ENCODE data around the gene IFNGR1.
"Not testable (repeated sequence)": the region's sequence is repeated elsewhere in the genome, so short reads cannot be mapped to it uniquely, and the experiment has no call there.

Gene IFNGR1

DNA sequence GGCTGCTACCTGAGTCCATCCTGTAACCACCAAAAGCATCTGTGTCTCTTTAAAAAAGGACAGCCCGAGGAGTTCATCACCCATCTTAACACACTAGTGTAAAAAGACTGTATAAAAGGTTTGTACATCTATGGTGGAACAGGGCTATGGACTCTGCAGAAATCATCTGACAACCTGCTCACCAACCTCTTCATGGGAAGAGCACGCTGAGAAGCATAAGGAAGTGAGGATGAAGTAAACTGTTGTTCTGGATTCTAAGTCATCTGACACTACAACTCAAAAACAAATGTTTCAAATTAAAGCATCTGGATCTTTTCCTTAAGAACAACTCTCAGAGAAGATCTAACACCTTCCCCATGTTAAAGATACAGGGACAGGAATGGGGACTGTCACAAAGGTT, 5.4 kb downstream of the IFNGR1 start:
- DNase-seq (ENCODE audit: low read depth in 2 of 3, low spot score in 1 of 3), result no peak

- DNase-seq (ENCODE audit: low read depth in 2 of 3, low spot score in 1 of 3), result no peak
These were observed 5.8 kb downstream of the IFNGR1 start for GRCh38 chr6:137213331-137213740.

DNA sequence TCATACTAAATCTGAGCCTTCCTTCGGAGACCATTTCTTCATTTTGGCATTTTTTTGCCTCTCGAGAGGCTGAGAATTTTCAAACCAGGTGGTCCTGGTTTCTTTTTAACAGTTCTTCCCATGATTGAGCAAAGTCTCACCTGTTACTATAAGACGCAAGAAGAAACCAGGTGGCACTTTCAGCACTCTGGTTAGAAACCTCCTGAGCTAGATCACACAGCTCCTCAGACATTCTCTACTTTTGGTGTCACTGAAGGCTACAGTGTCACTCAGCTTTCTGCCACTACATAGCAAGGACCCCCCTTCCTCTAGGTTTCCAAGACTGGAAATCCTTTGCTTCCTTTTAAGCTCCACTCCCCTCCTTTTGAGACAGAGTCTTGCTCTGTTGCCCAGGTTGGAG, 7.3 kb downstream of the IFNGR1 start:
- no peak for DNase-seq (ENCODE audit: low read depth in 2 of 3, low spot score in 1 of 3)

DNA sequence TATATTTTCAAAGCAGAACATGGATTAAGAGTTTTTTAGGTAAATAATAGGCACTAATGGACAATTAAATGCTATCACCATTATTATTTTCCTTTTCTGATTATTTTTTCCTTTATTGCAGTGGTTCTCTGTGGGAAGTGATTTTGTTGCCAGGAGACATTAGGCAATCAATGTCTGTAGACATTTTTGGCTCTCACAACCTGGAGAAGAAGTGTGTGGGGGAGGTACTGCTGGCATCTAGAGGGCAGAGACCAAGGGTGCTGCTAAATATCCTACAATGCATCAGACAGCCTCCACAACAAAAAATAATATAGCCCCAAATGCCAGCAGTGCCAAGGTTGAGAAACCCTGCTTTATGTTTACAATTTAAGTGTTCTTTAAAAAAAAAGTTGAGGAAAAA, 8.3 kb downstream of the IFNGR1 start:
- no peak for DNase-seq (ENCODE audit: low read depth in 2 of 3, low spot score in 1 of 3)

GRCh38 chr6:137208279-137208678, 10.9 kb downstream of the IFNGR1 start:
- no peak for DNase-seq (ENCODE audit: low read depth in 2 of 3, low spot score in 1 of 3)

DNA sequence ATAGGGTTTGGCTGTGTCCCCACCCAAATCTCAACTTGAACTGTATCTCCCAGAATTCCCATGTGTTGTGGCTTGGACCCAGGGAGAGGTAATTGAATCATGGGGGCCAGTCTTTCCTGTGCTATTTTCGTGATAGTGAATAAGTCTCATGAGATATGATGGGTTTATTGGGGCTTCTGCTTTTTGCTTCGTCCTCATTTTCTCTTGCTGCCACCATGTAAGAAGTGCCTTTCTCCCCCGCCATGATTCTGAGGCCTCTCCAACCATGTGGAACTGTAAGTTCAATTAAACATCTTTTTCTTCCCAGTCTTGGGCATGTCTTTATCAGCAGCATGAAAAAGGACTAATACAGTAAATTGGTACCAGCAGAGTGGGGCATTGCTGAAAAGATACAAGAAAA, 11.7 kb downstream of the IFNGR1 start:
- DNase-seq (ENCODE audit: low read depth in 2 of 3, low spot score in 1 of 3), result not testable (repeated sequence)

GRCh38 chr6:137206577-137206976, 12.6 kb downstream of the IFNGR1 start:
- no peak for DNase-seq (ENCODE audit: low read depth in 2 of 3, low spot score in 1 of 3)

- DNase-seq (ENCODE audit: low read depth in 2 of 3, low spot score in 1 of 3), result no peak
These were observed 15.9 kb downstream of the IFNGR1 start for GRCh38 chr6:137203256-137203655.

DNA sequence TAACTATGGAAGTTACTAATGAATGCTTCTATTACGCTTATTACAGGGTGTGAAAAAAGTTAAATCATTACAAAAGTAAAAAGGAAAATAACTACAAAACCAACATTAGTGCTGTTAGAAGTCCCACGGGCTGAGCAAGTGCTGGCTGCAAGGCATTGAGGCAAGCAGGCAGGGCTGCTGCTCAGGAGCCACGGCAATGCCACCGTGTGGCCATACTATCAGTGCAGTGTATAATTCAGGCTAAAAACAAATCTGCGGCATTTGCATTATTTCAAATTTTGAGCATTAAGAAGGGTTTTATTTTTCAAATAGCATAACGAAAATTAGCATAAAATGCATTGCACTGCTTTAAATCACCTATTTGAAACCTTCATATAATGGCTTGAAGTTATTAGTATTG, 17.1 kb downstream of the IFNGR1 start:
- no peak for DNase-seq (ENCODE audit: low read depth in 2 of 3, low spot score in 1 of 3)

DNA sequence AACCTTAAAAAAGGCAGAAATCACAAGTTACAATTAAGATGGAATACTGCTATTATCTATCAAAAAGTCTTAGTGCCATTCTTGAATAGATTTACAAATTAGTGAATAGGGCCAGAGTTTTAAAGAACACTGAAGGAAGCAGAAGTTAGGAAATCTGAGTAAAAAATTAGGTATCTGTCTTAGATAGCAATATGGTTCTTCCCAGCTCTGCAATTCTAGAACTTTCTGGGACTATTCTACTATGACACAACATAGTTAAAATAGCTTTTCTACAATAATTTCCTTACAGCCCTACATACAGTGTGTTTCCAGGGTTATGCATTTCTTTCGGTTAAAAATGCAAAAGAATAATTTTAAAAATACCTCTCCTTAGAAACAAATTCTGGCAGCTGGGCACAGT, 18.2 kb downstream of the IFNGR1 start:
- DNase-seq (ENCODE audit: low read depth in 2 of 3, low spot score in 1 of 3), result no peak

GRCh38 chr6:137200288-137200687, 18.9 kb downstream of the IFNGR1 start:
- DNase-seq (ENCODE audit: low read depth in 2 of 3, low spot score in 1 of 3), result no peak

GRCh38 chr6:137197684-137198645, 21.2 kb downstream of the IFNGR1 start:
- DNase-seq (ENCODE audit: low read depth in 2 of 3, low spot score in 1 of 3), result no peak

GRCh38 chr6:137193256-137194070, 25.7 kb downstream of the IFNGR1 start:
- DNase-seq (ENCODE audit: low read depth in 2 of 3, low spot score in 1 of 3), result no peak

DNA sequence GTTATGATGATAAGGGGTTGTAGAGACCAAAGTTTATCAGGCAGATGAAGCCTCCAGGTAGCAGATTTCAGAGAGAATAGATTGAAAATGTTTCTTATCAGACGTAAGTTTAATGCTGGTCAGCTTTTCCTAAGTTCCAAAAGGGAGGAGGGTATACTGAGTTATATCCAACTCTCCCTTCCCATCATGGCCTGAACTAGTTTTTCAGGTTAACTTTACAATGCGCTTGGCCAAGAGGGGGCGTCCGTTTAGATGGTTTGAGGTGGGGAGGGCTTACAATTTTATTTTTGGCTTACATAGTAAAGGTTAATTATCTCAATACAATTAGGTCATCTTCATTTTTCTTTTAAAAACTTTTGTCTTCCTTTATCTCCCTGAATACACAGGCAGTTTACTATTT, 26.4 kb downstream of the IFNGR1 start:
- no peak for DNase-seq (ENCODE audit: low read depth in 2 of 3, low spot score in 1 of 3)

GRCh38 chr6:137191670-137192069, 27.5 kb downstream of the IFNGR1 start:
- no peak for DNase-seq (ENCODE audit: low read depth in 2 of 3, low spot score in 1 of 3)

GRCh38 chr6:137191236-137191635, 27.9 kb downstream of the IFNGR1 start:
- DNase-seq (ENCODE audit: low read depth in 2 of 3, low spot score in 1 of 3), result no peak

DNA sequence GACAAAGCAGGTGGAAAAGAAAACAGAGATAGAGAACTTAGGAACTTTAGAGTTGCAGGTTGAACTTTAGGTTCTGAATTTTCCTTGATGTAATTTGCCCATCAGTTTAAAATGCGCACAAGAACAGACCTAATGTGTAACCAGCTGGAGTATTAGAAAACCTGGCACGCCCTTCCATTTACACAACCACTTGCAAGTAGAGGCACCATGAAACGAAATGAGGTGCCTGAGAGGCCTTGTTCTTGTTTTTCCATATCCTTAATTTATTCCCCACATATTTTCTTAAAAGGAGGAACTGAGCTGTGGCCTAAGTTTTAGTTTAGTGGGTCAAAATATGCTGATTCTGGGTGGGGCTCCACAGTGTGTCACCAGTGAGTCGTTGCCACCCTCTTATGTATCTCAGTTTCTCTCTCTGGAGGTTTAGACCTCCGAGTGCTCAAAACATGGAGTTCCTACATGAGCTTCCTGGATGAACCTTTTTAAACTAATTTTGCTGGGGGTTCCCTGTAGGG, 28.5 kb downstream of the IFNGR1 start:
- DNase-seq (ENCODE audit: low read depth in 2 of 3, low spot score in 1 of 3), result no peak

- peak in 1 of 3 donors; percentile 32 for DNase-seq (ENCODE audit: low read depth in 2 of 3, low spot score in 1 of 3)
These were observed 30.3 kb downstream of the IFNGR1 start for GRCh38 chr6:137188855-137189254.

DNA sequence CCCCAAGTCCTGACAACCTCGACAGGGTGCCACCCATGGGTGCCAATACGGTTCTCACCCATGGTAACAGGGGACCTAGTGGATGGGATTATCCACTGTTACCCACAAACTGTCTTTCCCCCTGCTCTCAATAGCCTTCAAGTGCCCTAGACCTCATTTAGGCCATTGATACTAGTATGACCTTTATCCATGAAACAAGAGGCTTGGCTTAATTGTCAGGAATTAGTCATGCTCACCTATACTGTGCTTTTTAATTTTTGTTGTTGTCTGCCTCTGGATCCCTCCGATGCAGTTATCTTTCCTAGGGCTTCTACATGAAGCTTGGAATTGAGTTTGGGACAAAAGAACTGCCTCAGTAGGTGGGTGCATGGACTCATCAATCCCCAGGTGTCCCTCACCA, 33.9 kb downstream of the IFNGR1 start:
- DNase-seq (ENCODE audit: low read depth in 2 of 3, low spot score in 1 of 3), result no peak

DNA sequence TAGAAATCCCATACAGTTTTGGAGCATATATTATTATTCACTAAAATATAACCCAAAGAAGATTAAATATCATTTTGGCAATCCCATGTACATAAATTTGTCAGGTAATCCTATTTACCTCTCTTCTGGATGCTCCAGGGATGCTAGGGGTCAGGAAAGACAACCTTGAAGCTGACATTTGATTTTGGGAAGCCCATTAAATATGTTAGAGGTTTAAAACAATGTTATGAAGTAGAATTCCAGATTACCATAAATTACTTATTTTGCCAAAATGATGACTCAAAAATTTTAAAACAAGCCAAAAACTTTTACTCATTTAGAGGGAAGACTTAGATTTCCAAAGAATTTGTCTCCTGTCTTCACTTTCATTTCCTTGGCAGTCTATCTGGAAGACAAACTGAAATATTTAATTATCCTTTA, 36.5 kb downstream of the IFNGR1 start:
- no peak for DNase-seq (ENCODE audit: low read depth in 2 of 3, low spot score in 1 of 3)

- DNase-seq (ENCODE audit: low read depth in 2 of 3, low spot score in 1 of 3), result no peak
These were observed 37.1 kb downstream of the IFNGR1 start for GRCh38 chr6:137181891-137182653.
